Activated CD4-positive, alpha-beta T cell treated with anti-CD3 and anti-CD28 coated beads, Interleukin-2, Interleukin-4, amounts not matched to agents 100 ng/mL and 50 ng/mL, durations not matched to agents 16 hours and 8 hours (primary cell): ENCODE data around the gene XXYLT1.
"Not testable (repeated sequence)": the region's sequence is repeated elsewhere in the genome, so short reads cannot be mapped to it uniquely, and the experiment has no call there.

ENCODE experiments used
- DNase-seq: peaks from one replicate; pipeline ENCODE4 v3.0.0-alpha.2; 2020; ENCODE audit warnings: low spot score

XXYLT1 gene

GRCh38 chr3:195096484-195097330, 174.3 kb downstream of the XXYLT1 start:
- no peak for DNase-seq

- no peak for DNase-seq
Measured at GRCh38 chr3:195096053-195096452, 174.9 kb downstream of the XXYLT1 start.

GRCh38 chr3:195095704-195096036, 175.3 kb downstream of the XXYLT1 start:
- DNase-seq = no peak

- DNase-seq = no peak
Measured at GRCh38 chr3:195095035-195095703, 175.8 kb downstream of the XXYLT1 start.

GRCh38 chr3:195094191-195094921, 176.6 kb downstream of the XXYLT1 start:
- DNase-seq = no peak

- no peak for DNase-seq
Measured at GRCh38 chr3:195093731-195094130, 177.2 kb downstream of the XXYLT1 start.

GRCh38 chr3:195087840-195088601, 182.9 kb downstream of the XXYLT1 start:
- not testable (repeated sequence) for DNase-seq

- no peak for DNase-seq
Measured at GRCh38 chr3:195087328-195087727, 183.6 kb downstream of the XXYLT1 start.

GRCh38 chr3:195086885-195087284, 184.1 kb downstream of the XXYLT1 start:
- no peak for DNase-seq

- DNase-seq = no peak
Measured at GRCh38 chr3:195086341-195086740, 184.6 kb downstream of the XXYLT1 start.

GRCh38 chr3:195085356-195086130, 185.4 kb downstream of the XXYLT1 start:
- DNase-seq = no peak

GRCh38 chr3:195084746-195085145, 186.2 kb downstream of the XXYLT1 start:
- DNase-seq = no peak

GRCh38 chr3:195083659-195084058, 187.3 kb downstream of the XXYLT1 start:
- no peak for DNase-seq

- DNase-seq = no peak
Measured at GRCh38 chr3:195082811-195083210, 188.1 kb downstream of the XXYLT1 start.

- no peak for DNase-seq
Measured at GRCh38 chr3:195081242-195081963, 189.6 kb downstream of the XXYLT1 start.

- no peak for DNase-seq
Measured at GRCh38 chr3:195080571-195081151, 190.3 kb downstream of the XXYLT1 start.

GRCh38 chr3:195080125-195080524, 190.8 kb downstream of the XXYLT1 start:
- no peak for DNase-seq

- no peak for DNase-seq
Measured at GRCh38 chr3:195079636-195080035, 191.3 kb downstream of the XXYLT1 start.

- DNase-seq = no peak
Measured at GRCh38 chr3:195078891-195079440, 192.0 kb downstream of the XXYLT1 start.
